K562 (cell line): Measurements from ENCODE around the gene RNF114. TPM values are rescaled to one million over a fixed set of nuclear protein-coding genes. Genes with fewer than 3 reads are reported as not detected.

Experiments used
- CTBP1 ChIP-seq: fragments of 450-650 bp; IDR thresholded peaks from 2 replicates; pipeline ENCODE4 v1.6.1; 2016; ENCODE audit warnings: borderline replicate concordance
- FOXK2 ChIP-seq, 2 experiments: fragments of 450-650 bp; IDR thresholded peaks in 1 of 2; conservative IDR thresholded peaks in 1 of 2; 2 replicates each; pipeline ENCODE4 v1.6.1; 2016; ENCODE audit warnings: low read depth in 2 of 2, mild to moderate bottlenecking in 1 of 2
- RAD21 ChIP-seq, 2 experiments: fragments of 250-450 bp in 1 of 2; fragments of 450-650 bp in 1 of 2; sonication (Bioruptor Pico) in 1 of 2; formaldehyde crosslinking in 1 of 2; IDR thresholded peaks in 1 of 2; conservative IDR thresholded peaks in 1 of 2; 2 replicates each; pipeline versions ENCODE4 v1.4.0 to v1.8.0; 2020 to 2022; ENCODE audit warnings: mild to moderate bottlenecking in 2 of 2, moderate library complexity in 1 of 2
- RCOR1 ChIP-seq, 2 experiments: IDR thresholded peaks; 2 replicates each; pipeline ENCODE4 v1.6.1; 2012; ENCODE audit warnings: low read depth in 2 of 2, low read length in 2 of 2, borderline replicate concordance in 1 of 2, improper control_type of control experiment in 1 of 2
- ZNF165 ChIP-seq: fragments of 250-450 bp; sonication (Bioruptor Pico); IDR thresholded peaks from 2 replicates; pipeline ENCODE4 v1.4.0; 2020; ENCODE audit warnings: borderline replicate concordance
- ZNF384 ChIP-seq: IDR thresholded peaks from 2 replicates; pipeline ENCODE4 v1.6.1; 2012; ENCODE audit warnings: low read depth, low read length, improper control_type of control experiment
- polyA plus RNA-seq, 8 experiments: library from polyadenylated mRNA; depleted of rRNA in 4 of 8; stranded (reverse) in 5 of 8; unstranded in 3 of 8; fragments of >200 nt; fragmentation: Nextera tagmentation in 2 of 8; fragmentation: Illumina TruSeq in 1 of 8; extraction: Ambion mirVana in 2 of 8; extraction: Trizol in 1 of 8; gene quantifications; 2 replicates each; pipeline versions ENCODE4 v1.2.1 to v1.2.3, GENCODE V29; 2011 to 2014; ENCODE audit warnings: inconsistent platforms in 1 of 8, missing spikeins in 1 of 8
- total RNA-seq, 7 experiments: library from RNA; depleted of rRNA in 6 of 7; stranded (reverse); fragments of >200 nt in 6 of 7; fragmentation: Illumina TruSeq in 2 of 7; extraction: Trizol in 2 of 7; gene quantifications; 2 replicates each; pipeline versions ENCODE4 v1.2.1 to v1.2.3, GENCODE V29; 2011 to 2021; ENCODE audit warnings: low replicate concordance in 1 of 7
- TF ChIP-seq, protein P1 (sequence below), 2 experiments: fragments of 450-650 bp; formaldehyde crosslinking in 1 of 2; IDR thresholded peaks; 2 replicates each; pipeline versions ENCODE4 v1.4.0 to v1.6.1; 2014 to 2020; ENCODE audit warnings: mild to moderate bottlenecking in 2 of 2, borderline replicate concordance in 1 of 2, low read depth in 1 of 2
- TF ChIP-seq, protein P2 (sequence below), 2 experiments: IDR thresholded peaks in 1 of 2; conservative IDR thresholded peaks in 1 of 2; 2 replicates each; pipeline ENCODE4 v1.6.1; 2016; ENCODE audit warnings: low read depth in 2 of 2, mild to moderate bottlenecking in 1 of 2, missing compliant biosample characterization in 1 of 2, missing genetic modification characterization in 1 of 2, moderate library complexity in 1 of 2
- TF ChIP-seq, protein P3 (sequence below): fragments of 450-650 bp; IDR thresholded peaks from 2 replicates; pipeline ENCODE4 v1.6.1; 2016
- TF ChIP-seq, protein P4 (sequence below): fragments of 450-650 bp; formaldehyde crosslinking; conservative IDR thresholded peaks from 2 replicates; pipeline ENCODE4 v1.4.0; 2022; ENCODE audit warnings: mild to moderate bottlenecking, missing genetic modification characterization

Gene RNF114
- total and polyA plus RNA-seq, 9 of the 15 experiments (the other 6 are each of a cell fraction or from before 2014, with no cell fraction given), result 38.6 to 111 (median 62.6) TPM

DNA sequence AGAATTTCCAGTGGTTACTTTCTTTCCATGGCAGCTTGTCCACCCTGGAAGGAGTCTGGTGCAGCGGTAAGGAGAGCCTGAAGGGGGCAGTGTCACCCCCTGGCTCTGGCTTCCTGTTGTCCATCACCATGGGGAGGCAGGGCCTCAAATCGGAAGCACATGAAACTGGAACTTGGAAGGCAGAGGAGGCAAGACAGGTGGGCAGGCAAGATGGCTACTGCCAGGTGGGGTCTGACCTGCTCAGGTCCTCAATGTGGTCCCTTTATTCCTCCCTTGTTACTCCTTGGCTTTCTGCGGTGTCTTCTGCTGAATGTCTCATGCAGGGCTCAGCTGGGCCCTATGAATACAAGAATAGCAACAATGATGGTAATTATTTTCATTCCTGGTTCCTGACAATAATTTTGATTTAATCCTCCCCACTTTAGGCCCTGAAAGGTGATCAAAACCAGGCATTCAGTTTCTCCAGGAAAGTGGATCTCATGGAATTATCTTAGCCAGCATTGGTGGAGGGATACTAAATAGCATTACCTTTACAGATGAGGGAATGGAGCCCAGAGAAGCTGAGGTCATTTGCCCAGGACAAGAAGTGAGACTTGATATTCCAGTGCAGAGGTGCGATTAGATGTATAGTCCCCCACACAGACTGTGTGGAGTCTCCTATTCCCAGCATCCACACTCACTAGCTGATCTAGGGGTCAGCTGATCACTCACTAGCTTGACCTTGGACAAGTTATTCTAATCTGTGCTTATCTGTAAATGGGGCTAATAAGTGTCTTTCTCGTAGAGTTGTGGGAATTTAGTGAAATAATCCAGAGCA, 29.0 kb downstream of the RNF114 start (continued):
- TF ChIP-seq, protein P1, sequence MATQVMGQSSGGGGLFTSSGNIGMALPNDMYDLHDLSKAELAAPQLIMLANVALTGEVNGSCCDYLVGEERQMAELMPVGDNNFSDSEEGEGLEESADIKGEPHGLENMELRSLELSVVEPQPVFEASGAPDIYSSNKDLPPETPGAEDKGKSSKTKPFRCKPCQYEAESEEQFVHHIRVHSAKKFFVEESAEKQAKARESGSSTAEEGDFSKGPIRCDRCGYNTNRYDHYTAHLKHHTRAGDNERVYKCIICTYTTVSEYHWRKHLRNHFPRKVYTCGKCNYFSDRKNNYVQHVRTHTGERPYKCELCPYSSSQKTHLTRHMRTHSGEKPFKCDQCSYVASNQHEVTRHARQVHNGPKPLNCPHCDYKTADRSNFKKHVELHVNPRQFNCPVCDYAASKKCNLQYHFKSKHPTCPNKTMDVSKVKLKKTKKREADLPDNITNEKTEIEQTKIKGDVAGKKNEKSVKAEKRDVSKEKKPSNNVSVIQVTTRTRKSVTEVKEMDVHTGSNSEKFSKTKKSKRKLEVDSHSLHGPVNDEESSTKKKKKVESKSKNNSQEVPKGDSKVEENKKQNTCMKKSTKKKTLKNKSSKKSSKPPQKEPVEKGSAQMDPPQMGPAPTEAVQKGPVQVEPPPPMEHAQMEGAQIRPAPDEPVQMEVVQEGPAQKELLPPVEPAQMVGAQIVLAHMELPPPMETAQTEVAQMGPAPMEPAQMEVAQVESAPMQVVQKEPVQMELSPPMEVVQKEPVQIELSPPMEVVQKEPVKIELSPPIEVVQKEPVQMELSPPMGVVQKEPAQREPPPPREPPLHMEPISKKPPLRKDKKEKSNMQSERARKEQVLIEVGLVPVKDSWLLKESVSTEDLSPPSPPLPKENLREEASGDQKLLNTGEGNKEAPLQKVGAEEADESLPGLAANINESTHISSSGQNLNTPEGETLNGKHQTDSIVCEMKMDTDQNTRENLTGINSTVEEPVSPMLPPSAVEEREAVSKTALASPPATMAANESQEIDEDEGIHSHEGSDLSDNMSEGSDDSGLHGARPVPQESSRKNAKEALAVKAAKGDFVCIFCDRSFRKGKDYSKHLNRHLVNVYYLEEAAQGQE (IDR thresholded peaks at IDR 0.05; ENCODE audit: borderline replicate concordance), result peak; percentile 48
- TF ChIP-seq, protein P1 (CRISPR knock-in tag; IDR thresholded peaks at IDR 0.05; ENCODE audit: low read depth), result no peak
- TF ChIP-seq RAD21 (CRISPR knock-in tag; conservative IDR thresholded peaks at IDR 0.05 in 1 of 2, IDR thresholded peaks at IDR 0.05 in 1 of 2) (peak; percentile 42 to 67; a peak in 3 of 4 replicates), ZNF165 (CRISPR knock-in tag) (no peak), CTBP1 (peak; percentile 52; the same call in 1 of the 2 replicates), RCOR1 (IDR thresholded peaks at IDR 0.05; ENCODE audit: borderline replicate concordance in 1 of 2, low read depth in 2 of 2, low read length in 2 of 2) (peak in 1 of 2 experiments; percentile 76; a peak in 2 of 4 replicates), ZNF384 (0 out of 2 replicates have a peak, but pooled peaks have one; percentile 10), FOXK2 (conservative IDR thresholded peaks at IDR 0.05 in 1 of 2, IDR thresholded peaks at IDR 0.05 in 1 of 2; ENCODE audit: low read depth in 2 of 2) (peak in 1 of 2 experiments; percentile 58; a peak in 1 of 4 replicates)
- TF ChIP-seq, protein P2, sequence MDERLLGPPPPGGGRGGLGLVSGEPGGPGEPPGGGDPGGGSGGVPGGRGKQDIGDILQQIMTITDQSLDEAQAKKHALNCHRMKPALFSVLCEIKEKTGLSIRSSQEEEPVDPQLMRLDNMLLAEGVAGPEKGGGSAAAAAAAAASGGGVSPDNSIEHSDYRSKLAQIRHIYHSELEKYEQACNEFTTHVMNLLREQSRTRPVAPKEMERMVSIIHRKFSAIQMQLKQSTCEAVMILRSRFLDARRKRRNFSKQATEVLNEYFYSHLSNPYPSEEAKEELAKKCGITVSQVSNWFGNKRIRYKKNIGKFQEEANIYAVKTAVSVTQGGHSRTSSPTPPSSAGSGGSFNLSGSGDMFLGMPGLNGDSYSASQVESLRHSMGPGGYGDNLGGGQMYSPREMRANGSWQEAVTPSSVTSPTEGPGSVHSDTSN (CRISPR knock-in tag; IDR thresholded peaks at IDR 0.05; ENCODE audit: low read depth), result no peak
- TF ChIP-seq, protein P2 (tag; conservative IDR thresholded peaks at IDR 0.05; ENCODE audit: low read depth), result peak; percentile 76
- TF ChIP-seq, protein P3, sequence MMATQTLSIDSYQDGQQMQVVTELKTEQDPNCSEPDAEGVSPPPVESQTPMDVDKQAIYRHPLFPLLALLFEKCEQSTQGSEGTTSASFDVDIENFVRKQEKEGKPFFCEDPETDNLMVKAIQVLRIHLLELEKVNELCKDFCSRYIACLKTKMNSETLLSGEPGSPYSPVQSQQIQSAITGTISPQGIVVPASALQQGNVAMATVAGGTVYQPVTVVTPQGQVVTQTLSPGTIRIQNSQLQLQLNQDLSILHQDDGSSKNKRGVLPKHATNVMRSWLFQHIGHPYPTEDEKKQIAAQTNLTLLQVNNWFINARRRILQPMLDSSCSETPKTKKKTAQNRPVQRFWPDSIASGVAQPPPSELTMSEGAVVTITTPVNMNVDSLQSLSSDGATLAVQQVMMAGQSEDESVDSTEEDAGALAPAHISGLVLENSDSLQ, result peak; percentile 89
- TF ChIP-seq, protein P4, sequence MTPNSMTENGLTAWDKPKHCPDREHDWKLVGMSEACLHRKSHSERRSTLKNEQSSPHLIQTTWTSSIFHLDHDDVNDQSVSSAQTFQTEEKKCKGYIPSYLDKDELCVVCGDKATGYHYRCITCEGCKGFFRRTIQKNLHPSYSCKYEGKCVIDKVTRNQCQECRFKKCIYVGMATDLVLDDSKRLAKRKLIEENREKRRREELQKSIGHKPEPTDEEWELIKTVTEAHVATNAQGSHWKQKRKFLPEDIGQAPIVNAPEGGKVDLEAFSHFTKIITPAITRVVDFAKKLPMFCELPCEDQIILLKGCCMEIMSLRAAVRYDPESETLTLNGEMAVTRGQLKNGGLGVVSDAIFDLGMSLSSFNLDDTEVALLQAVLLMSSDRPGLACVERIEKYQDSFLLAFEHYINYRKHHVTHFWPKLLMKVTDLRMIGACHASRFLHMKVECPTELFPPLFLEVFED (CRISPR knock-in tag), result no peak
